Neural cell (in vitro differentiated cells): ENCODE results near the gene RXFP2.

Experiments
- EP300 ChIP-seq: fragments of 450-650 bp; conservative IDR thresholded peaks from 2 replicates; pipeline ENCODE4 v1.6.1; 2014; ENCODE audit warnings: antibody characterized with exemption, mild to moderate bottlenecking, moderate library complexity; ENCODE audit not compliant: poor library complexity, severe bottlenecking
- EZH2 ChIP-seq: fragments of 200-600, 300-800 bp; shearing (Covaris generic), sonication (generic); IDR thresholded peaks from 2 replicates; pipeline ENCODE4 v1.6.1; 2014; ENCODE audit warnings: antibody characterized with exemption, low read length, borderline replicate concordance, mild to moderate bottlenecking; ENCODE audit not compliant: insufficient read depth, poor library complexity, severe bottlenecking
- MXI1 ChIP-seq: fragments of 450-650 bp; conservative IDR thresholded peaks from 2 replicates; pipeline ENCODE4 v1.6.1; 2014; ENCODE audit warnings: antibody characterized with exemption, mild to moderate bottlenecking; ENCODE audit not compliant: poor library complexity, severe bottlenecking
- POLR2AphosphoS5 ChIP-seq: IDR thresholded peaks from 2 replicates; pipeline ENCODE4 v1.6.1; 2012
- TF ChIP-seq, protein P1 (sequence below): fragments of 450-650 bp; IDR thresholded peaks from 2 replicates; pipeline ENCODE4 v1.5.1; 2014; ENCODE audit warnings: antibody characterized with exemption, mild to moderate bottlenecking, moderate library complexity; ENCODE audit not compliant: poor library complexity, severe bottlenecking

DNA sequence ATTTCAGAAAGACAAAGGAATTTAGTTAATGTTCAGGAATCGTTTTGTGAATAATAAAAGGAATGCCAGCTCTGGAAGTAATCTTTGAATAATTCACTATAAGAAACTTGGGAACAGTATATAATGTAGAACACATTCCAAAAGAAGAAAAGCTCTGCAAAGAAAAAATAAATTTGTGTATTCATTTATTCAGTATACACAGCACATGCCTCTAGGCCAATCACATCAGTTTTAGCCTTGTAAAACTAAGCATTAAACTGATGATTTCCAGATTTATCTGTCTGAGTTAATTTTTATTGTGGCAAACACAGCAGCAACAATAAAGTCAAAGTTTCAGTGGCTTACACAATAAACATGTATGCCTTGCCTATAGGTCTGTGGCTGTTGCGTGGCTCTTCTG lies 5.7 kb upstream of the RXFP2 start:
- TF ChIP-seq, protein P1, sequence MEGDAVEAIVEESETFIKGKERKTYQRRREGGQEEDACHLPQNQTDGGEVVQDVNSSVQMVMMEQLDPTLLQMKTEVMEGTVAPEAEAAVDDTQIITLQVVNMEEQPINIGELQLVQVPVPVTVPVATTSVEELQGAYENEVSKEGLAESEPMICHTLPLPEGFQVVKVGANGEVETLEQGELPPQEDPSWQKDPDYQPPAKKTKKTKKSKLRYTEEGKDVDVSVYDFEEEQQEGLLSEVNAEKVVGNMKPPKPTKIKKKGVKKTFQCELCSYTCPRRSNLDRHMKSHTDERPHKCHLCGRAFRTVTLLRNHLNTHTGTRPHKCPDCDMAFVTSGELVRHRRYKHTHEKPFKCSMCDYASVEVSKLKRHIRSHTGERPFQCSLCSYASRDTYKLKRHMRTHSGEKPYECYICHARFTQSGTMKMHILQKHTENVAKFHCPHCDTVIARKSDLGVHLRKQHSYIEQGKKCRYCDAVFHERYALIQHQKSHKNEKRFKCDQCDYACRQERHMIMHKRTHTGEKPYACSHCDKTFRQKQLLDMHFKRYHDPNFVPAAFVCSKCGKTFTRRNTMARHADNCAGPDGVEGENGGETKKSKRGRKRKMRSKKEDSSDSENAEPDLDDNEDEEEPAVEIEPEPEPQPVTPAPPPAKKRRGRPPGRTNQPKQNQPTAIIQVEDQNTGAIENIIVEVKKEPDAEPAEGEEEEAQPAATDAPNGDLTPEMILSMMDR = no peak
- TF ChIP-seq MXI1 (no peak), EP300 (no peak), EZH2 (no peak), POLR2AphosphoS5 (no peak)
